GM18520 (cell line): ENCODE data around the gene BLOC1S3.

Experiments used
- ATAC-seq: cut with Tn5 transposase; IDR thresholded peaks from one replicate; pipeline ENCODE4 v1.9.1; 2021; ENCODE audit not compliant: unreplicated experiment

Gene BLOC1S3

GRCh38 chr19:45160870-45161737 is 17.5 kb upstream of the BLOC1S3 start, which contains the start of gene NKPD1:
TSS of gene NKPD1 (minus strand) at chr19:45160982. CDS start at chr19:45160150, 832 bp downstream.
- ATAC-seq = no peak

GRCh38 chr19:45161738-45162607 is 16.6 kb upstream of the BLOC1S3 start:
- ATAC-seq = no peak

GRCh38 chr19:45162608-45163143 is 15.9 kb upstream of the BLOC1S3 start:
- ATAC-seq = no peak

GRCh38 chr19:45163156-45163555 is 15.4 kb upstream of the BLOC1S3 start:
- no peak for ATAC-seq

- ATAC-seq = no peak
Observed at GRCh38 chr19:45163751-45164460, 14.7 kb upstream of the BLOC1S3 start.

- ATAC-seq = peak; percentile 74
Observed at GRCh38 chr19:45164577-45165335, 13.8 kb upstream of the BLOC1S3 start.

GRCh38 chr19:45166723-45167252 is 11.8 kb upstream of the BLOC1S3 start:
- ATAC-seq = no peak

GRCh38 chr19:45168767-45169351 is 9.7 kb upstream of the BLOC1S3 start:
- no peak for ATAC-seq

- no peak for ATAC-seq
Observed at GRCh38 chr19:45169602-45170001, 9.0 kb upstream of the BLOC1S3 start.

- no peak for ATAC-seq
Observed at GRCh38 chr19:45170146-45171106, 8.2 kb upstream of the BLOC1S3 start.

GRCh38 chr19:45171211-45171623 is 7.4 kb upstream of the BLOC1S3 start:
- no peak for ATAC-seq

- no peak for ATAC-seq
Observed at GRCh38 chr19:45172173-45172572, 6.4 kb upstream of the BLOC1S3 start.

- ATAC-seq = no peak
Observed at GRCh38 chr19:45172611-45173208, 5.9 kb upstream of the BLOC1S3 start.

GRCh38 chr19:45173816-45174215 is 4.8 kb upstream of the BLOC1S3 start:
- ATAC-seq = no peak

- ATAC-seq = no peak
Observed at GRCh38 chr19:45175515-45176345, 2.9 kb upstream of the BLOC1S3 start.

- ATAC-seq = no peak
Observed at GRCh38 chr19:45177817-45178261, 745 bp upstream of the BLOC1S3 start, which contains the start of gene TRAPPC6A. TSS of gene TRAPPC6A (minus strand) at chr19:45178237. CDS start at chr19:45178218, 19 bp downstream.
